ENCODE results near the gene FOXM1. TPM values are rescaled to one million over a fixed set of nuclear protein-coding genes. Genes with fewer than 3 reads are reported as not detected.

The FOXM1 gene
- total RNA-seq, result 12.3 TPM
- 3.5 TPM for polyA plus RNA-seq
- long read RNA-seq, donor 1, result 0 reads
- long read RNA-seq, donor 2, result 0 reads
- long read RNA-seq, donor 3, partial matches to known transcripts, result 0 of 2 reads
- long read RNA-seq, donor 3, other reads (novel, unspliced or antisense), result 0 of 2 reads
- long read RNA-seq, donor 4, partial matches to known transcripts, result 6 of 7 reads
- long read RNA-seq, donor 4, other reads (novel, unspliced or antisense), result 0 of 7 reads
- long read RNA-seq, donor 5, partial matches to known transcripts, result 13 of 24 reads
- long read RNA-seq, donor 5, other reads (novel, unspliced or antisense), result 6 of 24 reads
- long read RNA-seq, donor 6, partial matches to known transcripts, result 45 of 97 reads
- long read RNA-seq, donor 6, other reads (novel, unspliced or antisense), result 45 of 97 reads
- long read RNA-seq, donor 7, partial matches to known transcripts, result 0 of 1 reads
- long read RNA-seq, donor 7, other reads (novel, unspliced or antisense), result 0 of 1 reads
- long read RNA-seq, donor 8, partial matches to known transcripts, result 0 of 1 reads
- long read RNA-seq, donor 8, other reads (novel, unspliced or antisense), result 0 of 1 reads
- long read RNA-seq, donor 9, partial matches to known transcripts, result 52 of 77 reads
- long read RNA-seq, donor 9, other reads (novel, unspliced or antisense), result 22 of 77 reads
- long read RNA-seq, donor 10, partial matches to known transcripts, result 5 of 9 reads
- long read RNA-seq, donor 10, other reads (novel, unspliced or antisense), result 0 of 9 reads

GRCh38 chr12:2877047-2877952 lies at the start of gene FOXM1, which contains the start of gene RHNO1:
Gene FOXM1 (minus strand): TSS chr12:2877174. CDS start chr12:2874478, 2,696 bp downstream.
Gene RHNO1 (plus strand): TSS chr12:2877223. CDS start chr12:2885367, 8,144 bp downstream.
- peak; percentile 68 to 95 (median 85) for DNase-seq (ENCODE audit: low read depth in 6 of 9, low spot score in 9 of 9)
- WGBS, result under 1% methylated on average over 70 of the region's 70 CpGs
- Histone ChIP-seq H3K4me3 (ENCODE audit: low read length in 2 of 2) (peak within 1 kb of the TSS; percentile 93 to 95), H3K27ac (ENCODE audit: low read depth in 1 of 2, low read length in 1 of 2) (peak within 1 kb of the TSS; percentile 86 to 91), H3K36me3 (ENCODE audit: control insufficient read depth in 2 of 2, insufficient read depth in 2 of 2, low read length in 1 of 2) (peaks cover 7 to 16% of the 10 kb centered on the region in 2 donors), H3K4me1 (ENCODE audit: control insufficient read depth in 2 of 2, insufficient read depth in 2 of 2, low read length in 2 of 2) (peaks cover 16 to 23% of the 10 kb centered on the region in 2 donors), H3K27me3 (ENCODE audit: control insufficient read depth in 2 of 2, insufficient read depth in 1 of 2, low read length in 1 of 2) (no peaks in the 10 kb centered on the region), H3K9me3 (ENCODE audit: control insufficient read depth in 2 of 2, insufficient read depth in 1 of 2, low read length in 1 of 2) (no peaks in the 10 kb centered on the region)

- H3K27me3 ChIP-seq (ENCODE audit: control insufficient read depth in 2 of 2, insufficient read depth in 1 of 2, low read length in 1 of 2), result no peaks in the 10 kb centered on the region
- H3K27ac ChIP-seq (ENCODE audit: low read depth in 1 of 2, low read length in 1 of 2), result peak overlapping the region; percentile 3 to 65
- no peak for DNase-seq (ENCODE audit: low read depth in 6 of 9, low spot score in 9 of 9)
- no peaks in the 10 kb centered on the region for H3K9me3 ChIP-seq (ENCODE audit: control insufficient read depth in 2 of 2, insufficient read depth in 1 of 2, low read length in 1 of 2)
- H3K4me1 ChIP-seq (ENCODE audit: control insufficient read depth in 2 of 2, insufficient read depth in 2 of 2, low read length in 2 of 2), result no peaks in the 10 kb centered on the region
- no peak overlapping the region for H3K4me3 ChIP-seq (ENCODE audit: low read length in 2 of 2)
- peaks cover 0 to 6% of the 10 kb centered on the region in 2 donors for H3K36me3 ChIP-seq (ENCODE audit: control insufficient read depth in 2 of 2, insufficient read depth in 2 of 2, low read length in 1 of 2)
- WGBS, result 92% methylated on average over 6 of the region's 6 CpGs
These were observed 48.5 kb upstream of the FOXM1 start for GRCh38 chr12:2925322-2925995.

GRCh38 chr12:2924019-2924418 lies 47.0 kb upstream of the FOXM1 start:
- peaks cover 0 to 3% of the 10 kb centered on the region in 2 donors for H3K36me3 ChIP-seq (ENCODE audit: control insufficient read depth in 2 of 2, insufficient read depth in 2 of 2, low read length in 1 of 2)

GRCh38 chr12:2923057-2923456 lies 46.1 kb upstream of the FOXM1 start:
- no peak for DNase-seq (ENCODE audit: low read depth in 6 of 9, low spot score in 9 of 9)
- no peaks in the 10 kb centered on the region for H3K27me3 ChIP-seq (ENCODE audit: control insufficient read depth in 2 of 2, insufficient read depth in 1 of 2, low read length in 1 of 2)
- no peaks in the 10 kb centered on the region for H3K9me3 ChIP-seq (ENCODE audit: control insufficient read depth in 2 of 2, insufficient read depth in 1 of 2, low read length in 1 of 2)
- no peak overlapping the region for H3K4me3 ChIP-seq (ENCODE audit: low read length in 2 of 2)
- WGBS, result 97% methylated on average over 9 of the region's 9 CpGs
- H3K36me3 ChIP-seq (ENCODE audit: control insufficient read depth in 2 of 2, insufficient read depth in 2 of 2, low read length in 1 of 2), result peaks cover 0 to 3% of the 10 kb centered on the region in 2 donors
- H3K4me1 ChIP-seq (ENCODE audit: control insufficient read depth in 2 of 2, insufficient read depth in 2 of 2, low read length in 2 of 2), result no peaks in the 10 kb centered on the region
- no peak overlapping the region for H3K27ac ChIP-seq (ENCODE audit: low read depth in 1 of 2, low read length in 1 of 2)

More at GRCh38 chr12:2924019-2924418, 47.0 kb upstream of the FOXM1 start:
- Histone ChIP-seq H3K27ac (ENCODE audit: low read depth in 1 of 2, low read length in 1 of 2) (no peak overlapping the region), H3K9me3 (ENCODE audit: control insufficient read depth in 2 of 2, insufficient read depth in 1 of 2, low read length in 1 of 2) (no peaks in the 10 kb centered on the region), H3K4me1 (ENCODE audit: control insufficient read depth in 2 of 2, insufficient read depth in 2 of 2, low read length in 2 of 2) (no peaks in the 10 kb centered on the region), H3K4me3 (ENCODE audit: low read length in 2 of 2) (no peak overlapping the region), H3K27me3 (ENCODE audit: control insufficient read depth in 2 of 2, insufficient read depth in 1 of 2, low read length in 1 of 2) (no peaks in the 10 kb centered on the region)
- DNase-seq (ENCODE audit: low read depth in 6 of 9, low spot score in 9 of 9), result no peak
- WGBS, result 95% methylated on average over 3 of the region's 3 CpGs

GRCh38 chr12:2922329-2922728 lies 45.4 kb upstream of the FOXM1 start:
- Histone ChIP-seq H3K4me1 (ENCODE audit: control insufficient read depth in 2 of 2, insufficient read depth in 2 of 2, low read length in 2 of 2) (no peaks in the 10 kb centered on the region), H3K9me3 (ENCODE audit: control insufficient read depth in 2 of 2, insufficient read depth in 1 of 2, low read length in 1 of 2) (no peaks in the 10 kb centered on the region), H3K27ac (ENCODE audit: low read depth in 1 of 2, low read length in 1 of 2) (no peak overlapping the region), H3K4me3 (ENCODE audit: low read length in 2 of 2) (no peak overlapping the region), H3K27me3 (ENCODE audit: control insufficient read depth in 2 of 2, insufficient read depth in 1 of 2, low read length in 1 of 2) (no peaks in the 10 kb centered on the region), H3K36me3 (ENCODE audit: control insufficient read depth in 2 of 2, insufficient read depth in 2 of 2, low read length in 1 of 2) (peaks cover 0 to 3% of the 10 kb centered on the region in 2 donors)
- 97% methylated on average over 2 of the region's 2 CpGs for WGBS
- DNase-seq (ENCODE audit: low read depth in 6 of 9, low spot score in 9 of 9), result no peak

- H3K27me3 ChIP-seq (ENCODE audit: control insufficient read depth in 2 of 2, insufficient read depth in 1 of 2, low read length in 1 of 2), result no peaks in the 10 kb centered on the region
- no peaks in the 10 kb centered on the region for H3K4me1 ChIP-seq (ENCODE audit: control insufficient read depth in 2 of 2, insufficient read depth in 2 of 2, low read length in 2 of 2)
- peaks cover 0 to 3% of the 10 kb centered on the region in 2 donors for H3K36me3 ChIP-seq (ENCODE audit: control insufficient read depth in 2 of 2, insufficient read depth in 2 of 2, low read length in 1 of 2)
- no peaks in the 10 kb centered on the region for H3K9me3 ChIP-seq (ENCODE audit: control insufficient read depth in 2 of 2, insufficient read depth in 1 of 2, low read length in 1 of 2)
- 91% methylated on average over 2 of the region's 2 CpGs for WGBS
- H3K27ac ChIP-seq (ENCODE audit: low read depth in 1 of 2, low read length in 1 of 2), result no peak overlapping the region
- H3K4me3 ChIP-seq (ENCODE audit: low read length in 2 of 2), result no peak overlapping the region
- DNase-seq (ENCODE audit: low read depth in 6 of 9, low spot score in 9 of 9), result no peak
These were observed 42.3 kb upstream of the FOXM1 start for GRCh38 chr12:2919249-2919648.

GRCh38 chr12:2912216-2912575 lies 35.2 kb upstream of the FOXM1 start:
- H3K4me1 ChIP-seq (ENCODE audit: control insufficient read depth in 2 of 2, insufficient read depth in 2 of 2, low read length in 2 of 2), result no peaks in the 10 kb centered on the region
- H3K9me3 ChIP-seq (ENCODE audit: control insufficient read depth in 2 of 2, insufficient read depth in 1 of 2, low read length in 1 of 2), result no peaks in the 10 kb centered on the region
- H3K27me3 ChIP-seq (ENCODE audit: control insufficient read depth in 2 of 2, insufficient read depth in 1 of 2, low read length in 1 of 2), result no peaks in the 10 kb centered on the region
- WGBS, result 98% methylated on average over 3 of the region's 3 CpGs
- H3K27ac ChIP-seq (ENCODE audit: low read depth in 1 of 2, low read length in 1 of 2), result no peak overlapping the region
- H3K4me3 ChIP-seq (ENCODE audit: low read length in 2 of 2), result no peak overlapping the region
- DNase-seq (ENCODE audit: low read depth in 6 of 9, low spot score in 9 of 9), result no peak
- peaks cover 0 to 2% of the 10 kb centered on the region in 2 donors for H3K36me3 ChIP-seq (ENCODE audit: control insufficient read depth in 2 of 2, insufficient read depth in 2 of 2, low read length in 1 of 2)

GRCh38 chr12:2904260-2904659 lies 27.3 kb upstream of the FOXM1 start:
- Histone ChIP-seq H3K27ac (ENCODE audit: low read depth in 1 of 2, low read length in 1 of 2) (no peak overlapping the region), H3K4me3 (ENCODE audit: low read length in 2 of 2) (no peak overlapping the region), H3K27me3 (ENCODE audit: control insufficient read depth in 2 of 2, insufficient read depth in 1 of 2, low read length in 1 of 2) (no peaks in the 10 kb centered on the region), H3K36me3 (ENCODE audit: control insufficient read depth in 2 of 2, insufficient read depth in 2 of 2, low read length in 1 of 2) (no peaks in the 10 kb centered on the region), H3K4me1 (ENCODE audit: control insufficient read depth in 2 of 2, insufficient read depth in 2 of 2, low read length in 2 of 2) (no peaks in the 10 kb centered on the region), H3K9me3 (ENCODE audit: control insufficient read depth in 2 of 2, insufficient read depth in 1 of 2, low read length in 1 of 2) (no peaks in the 10 kb centered on the region)
- DNase-seq (ENCODE audit: low read depth in 6 of 9, low spot score in 9 of 9), result no peak
- WGBS, result 97% methylated on average over 2 of the region's 2 CpGs

All from thymus (tissue), 14 donors.